Measurements from ENCODE around the gene GABRA5. TPM values are rescaled to one million over a fixed set of nuclear protein-coding genes. Genes with fewer than 3 reads are reported as not detected.

Gene GABRA5
- polyA plus RNA-seq, 1 donor from 2014 or later: 25.3 TPM

DNA sequence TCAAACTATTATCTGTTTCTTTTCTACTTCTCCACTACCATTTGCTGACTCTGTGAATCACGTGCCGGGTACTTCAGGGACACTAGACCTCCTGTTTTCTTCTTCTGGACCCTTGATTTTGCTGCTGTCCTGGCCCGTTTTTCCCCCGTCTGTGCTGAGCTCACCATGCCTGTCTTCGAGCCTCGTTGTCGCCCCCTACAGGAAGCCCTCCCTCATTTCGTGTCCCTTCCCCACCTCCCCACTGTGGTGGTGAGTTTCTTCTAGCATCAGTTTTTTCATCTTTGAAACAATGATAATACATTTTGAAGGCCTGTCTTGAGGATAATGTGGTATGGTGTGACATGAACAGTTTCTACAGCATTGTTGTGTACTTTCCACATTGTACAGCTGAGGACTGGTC, 117.0 kb downstream of the GABRA5 start:
- Histone ChIP-seq H3K4me2 (ENCODE audit: low read length) (no peak overlapping the region), H3K36me3 (ENCODE audit: insufficient read depth, low read length) (no peaks in the 10 kb centered on the region), H3K27me3 (ENCODE audit: insufficient read depth, low read depth, low read length) (no peaks in the 10 kb centered on the region), H3K9me2 (ENCODE audit: insufficient read depth, low read length) (no peaks in the 10 kb centered on the region), H2AFZ (ENCODE audit: low read depth, low read length) (no peak overlapping the region), H3K79me2 (replicated peaks; ENCODE audit: insufficient read depth, low read length) (no peaks in the 10 kb centered on the region), H3K9ac (ENCODE audit: low read length) (no peak overlapping the region), H3K9me3 (ENCODE audit: low read length) (no peaks in the 10 kb centered on the region), H3F3A (ENCODE audit: insufficient read depth, low read length, poor library complexity, severe bottlenecking) (no peaks in the 10 kb centered on the region), H3K27ac (ENCODE audit: low read length) (no peak overlapping the region), H3K4me3 (ENCODE audit: low read length) (no peak overlapping the region), H4K20me1 (ENCODE audit: insufficient read depth) (no peaks in the 10 kb centered on the region)
- TF ChIP-seq EZH2 (IDR thresholded peaks at IDR 0.05; ENCODE audit: borderline replicate concordance, insufficient read depth, low read length, poor library complexity, severe bottlenecking): no peak
- TF ChIP-seq, protein P1, sequence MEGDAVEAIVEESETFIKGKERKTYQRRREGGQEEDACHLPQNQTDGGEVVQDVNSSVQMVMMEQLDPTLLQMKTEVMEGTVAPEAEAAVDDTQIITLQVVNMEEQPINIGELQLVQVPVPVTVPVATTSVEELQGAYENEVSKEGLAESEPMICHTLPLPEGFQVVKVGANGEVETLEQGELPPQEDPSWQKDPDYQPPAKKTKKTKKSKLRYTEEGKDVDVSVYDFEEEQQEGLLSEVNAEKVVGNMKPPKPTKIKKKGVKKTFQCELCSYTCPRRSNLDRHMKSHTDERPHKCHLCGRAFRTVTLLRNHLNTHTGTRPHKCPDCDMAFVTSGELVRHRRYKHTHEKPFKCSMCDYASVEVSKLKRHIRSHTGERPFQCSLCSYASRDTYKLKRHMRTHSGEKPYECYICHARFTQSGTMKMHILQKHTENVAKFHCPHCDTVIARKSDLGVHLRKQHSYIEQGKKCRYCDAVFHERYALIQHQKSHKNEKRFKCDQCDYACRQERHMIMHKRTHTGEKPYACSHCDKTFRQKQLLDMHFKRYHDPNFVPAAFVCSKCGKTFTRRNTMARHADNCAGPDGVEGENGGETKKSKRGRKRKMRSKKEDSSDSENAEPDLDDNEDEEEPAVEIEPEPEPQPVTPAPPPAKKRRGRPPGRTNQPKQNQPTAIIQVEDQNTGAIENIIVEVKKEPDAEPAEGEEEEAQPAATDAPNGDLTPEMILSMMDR (IDR thresholded peaks at IDR 0.05; ENCODE audit: poor library complexity, severe bottlenecking): no peak
- no peak for TF ChIP-seq SMC3 (conservative IDR thresholded peaks at IDR 0.05; ENCODE audit: poor library complexity)
- TF ChIP-seq TAF1 (IDR thresholded peaks at IDR 0.05; ENCODE audit: low read depth): no peak
- TF ChIP-seq POLR2AphosphoS5 (IDR thresholded peaks at IDR 0.05): no peak

DNA sequence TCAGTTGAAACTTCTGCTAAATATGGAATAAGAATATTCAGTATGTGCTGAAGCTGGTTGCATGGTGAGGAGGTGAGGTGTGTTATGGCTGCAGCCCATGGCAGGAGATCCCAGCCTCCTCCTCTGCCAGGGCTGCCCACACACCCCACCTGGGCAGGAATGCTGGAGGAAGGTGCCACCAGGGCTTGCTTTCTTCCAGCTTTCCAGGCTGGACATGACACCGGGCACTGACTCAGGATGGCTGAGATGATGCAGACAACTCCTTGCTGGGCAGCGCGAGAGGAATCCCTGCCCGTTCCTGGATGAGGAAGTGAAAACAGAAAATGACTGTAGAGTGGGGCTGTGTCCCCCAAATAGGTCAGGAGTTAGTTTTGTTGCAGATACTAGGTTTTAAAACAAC, 118.2 kb downstream of the GABRA5 start:
- Histone ChIP-seq H3K9me2 (ENCODE audit: insufficient read depth, low read length) (no peaks in the 10 kb centered on the region), H3K79me2 (replicated peaks; ENCODE audit: insufficient read depth, low read length) (no peaks in the 10 kb centered on the region), H3K9me3 (ENCODE audit: low read length) (no peaks in the 10 kb centered on the region), H4K20me1 (ENCODE audit: insufficient read depth) (no peaks in the 10 kb centered on the region), H3K9ac (ENCODE audit: low read length) (no peak overlapping the region), H3K36me3 (ENCODE audit: insufficient read depth, low read length) (no peaks in the 10 kb centered on the region), H2AFZ (ENCODE audit: low read depth, low read length) (no peak overlapping the region), H3K4me3 (ENCODE audit: low read length) (no peak overlapping the region), H3F3A (ENCODE audit: insufficient read depth, low read length, poor library complexity, severe bottlenecking) (no peaks in the 10 kb centered on the region), H3K27me3 (ENCODE audit: insufficient read depth, low read depth, low read length) (no peaks in the 10 kb centered on the region), H3K27ac (ENCODE audit: low read length) (no peak overlapping the region), H3K4me2 (ENCODE audit: low read length) (no peak overlapping the region)
- no peak for TF ChIP-seq RAD21 (conservative IDR thresholded peaks at IDR 0.05)
- no peak for TF ChIP-seq EZH2 (IDR thresholded peaks at IDR 0.05; ENCODE audit: borderline replicate concordance, insufficient read depth, low read length, poor library complexity, severe bottlenecking)
- no peak for TF ChIP-seq TAF1 (IDR thresholded peaks at IDR 0.05; ENCODE audit: low read depth)
- no peak for TF ChIP-seq EP300 (conservative IDR thresholded peaks at IDR 0.05; ENCODE audit: poor library complexity, severe bottlenecking)
- TF ChIP-seq, protein P2, sequence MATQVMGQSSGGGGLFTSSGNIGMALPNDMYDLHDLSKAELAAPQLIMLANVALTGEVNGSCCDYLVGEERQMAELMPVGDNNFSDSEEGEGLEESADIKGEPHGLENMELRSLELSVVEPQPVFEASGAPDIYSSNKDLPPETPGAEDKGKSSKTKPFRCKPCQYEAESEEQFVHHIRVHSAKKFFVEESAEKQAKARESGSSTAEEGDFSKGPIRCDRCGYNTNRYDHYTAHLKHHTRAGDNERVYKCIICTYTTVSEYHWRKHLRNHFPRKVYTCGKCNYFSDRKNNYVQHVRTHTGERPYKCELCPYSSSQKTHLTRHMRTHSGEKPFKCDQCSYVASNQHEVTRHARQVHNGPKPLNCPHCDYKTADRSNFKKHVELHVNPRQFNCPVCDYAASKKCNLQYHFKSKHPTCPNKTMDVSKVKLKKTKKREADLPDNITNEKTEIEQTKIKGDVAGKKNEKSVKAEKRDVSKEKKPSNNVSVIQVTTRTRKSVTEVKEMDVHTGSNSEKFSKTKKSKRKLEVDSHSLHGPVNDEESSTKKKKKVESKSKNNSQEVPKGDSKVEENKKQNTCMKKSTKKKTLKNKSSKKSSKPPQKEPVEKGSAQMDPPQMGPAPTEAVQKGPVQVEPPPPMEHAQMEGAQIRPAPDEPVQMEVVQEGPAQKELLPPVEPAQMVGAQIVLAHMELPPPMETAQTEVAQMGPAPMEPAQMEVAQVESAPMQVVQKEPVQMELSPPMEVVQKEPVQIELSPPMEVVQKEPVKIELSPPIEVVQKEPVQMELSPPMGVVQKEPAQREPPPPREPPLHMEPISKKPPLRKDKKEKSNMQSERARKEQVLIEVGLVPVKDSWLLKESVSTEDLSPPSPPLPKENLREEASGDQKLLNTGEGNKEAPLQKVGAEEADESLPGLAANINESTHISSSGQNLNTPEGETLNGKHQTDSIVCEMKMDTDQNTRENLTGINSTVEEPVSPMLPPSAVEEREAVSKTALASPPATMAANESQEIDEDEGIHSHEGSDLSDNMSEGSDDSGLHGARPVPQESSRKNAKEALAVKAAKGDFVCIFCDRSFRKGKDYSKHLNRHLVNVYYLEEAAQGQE (IDR thresholded peaks at IDR 0.05; ENCODE audit: borderline replicate concordance): no peak
- no peak for TF ChIP-seq MXI1 (conservative IDR thresholded peaks at IDR 0.05; ENCODE audit: poor library complexity, severe bottlenecking)
- TF ChIP-seq, protein P1 (IDR thresholded peaks at IDR 0.05; ENCODE audit: poor library complexity, severe bottlenecking): no peak
- no peak for TF ChIP-seq SMC3 (conservative IDR thresholded peaks at IDR 0.05; ENCODE audit: poor library complexity)

Data from neural cell (in vitro differentiated cells).